Keratinocyte (primary cell): Measurements from ENCODE around the gene ANTKMT. TPM values are rescaled to one million over a fixed set of nuclear protein-coding genes. Genes with fewer than 3 reads are reported as not detected.

Experiments used
- DNase-seq: peaks from one replicate; pipeline ENCODE4 v3.0.0-alpha.2; 2011; ENCODE audit warnings: low read depth, missing footprints, low spot score
- FAIRE-seq: peaks from 2 replicates; lab custom pipeline; 2011; peaks lifted over from hg19 to GRCh38; lab: Jason Lieb, UNC
- H2AFZ ChIP-seq: 2 replicates; pipeline ENCODE4 v1.6.0; 2012; ENCODE audit warnings: low read length, control low read depth, inconsistent platforms; ENCODE audit not compliant: control insufficient read depth
- H3K27ac ChIP-seq: 2 replicates; pipeline ENCODE4 v1.5.1; 2011; ENCODE audit warnings: low read length; ENCODE audit not compliant: control insufficient read depth, insufficient read depth
- H3K27me3 ChIP-seq: 3 replicates; pipeline ENCODE4 v1.6.0; 2011; ENCODE audit warnings: low read length; ENCODE audit not compliant: control insufficient read depth, insufficient read depth; ENCODE audit errors: extremely low read depth
- H3K36me3 ChIP-seq, 2 experiments: 2 replicates in 1 of 2; 3 replicates in 1 of 2; pipeline ENCODE4 v1.5.1; 2011; ENCODE audit warnings: low read length in 2 of 2, mild to moderate bottlenecking in 1 of 2; ENCODE audit not compliant: control insufficient read depth in 2 of 2, insufficient read depth in 2 of 2; ENCODE audit errors: extremely low read depth in 1 of 2
- H3K4me1 ChIP-seq: 3 replicates; pipeline ENCODE4 v1.5.1; 2011; ENCODE audit warnings: low read length; ENCODE audit not compliant: control insufficient read depth, insufficient read depth; ENCODE audit errors: extremely low read depth
- H3K4me2 ChIP-seq: 3 replicates; pipeline ENCODE4 v1.6.0; 2011; ENCODE audit warnings: low read depth, low read length; ENCODE audit not compliant: control insufficient read depth, insufficient read depth; ENCODE audit errors: extremely low read depth
- H3K4me3 ChIP-seq, 3 experiments: fragments of 200-600 bp in 1 of 3; sonication (generic) in 1 of 3; 2 replicates in 2 of 3; 3 replicates in 1 of 3; pipeline ENCODE4 v1.5.1; 2011 to 2016; ENCODE audit warnings: low read length in 3 of 3, mild to moderate bottlenecking in 3 of 3, control low read depth in 2 of 3, inconsistent platforms in 1 of 3, low read depth in 1 of 3, mixed read lengths in 1 of 3, mixed run types in 1 of 3, moderate library complexity in 1 of 3; ENCODE audit not compliant: control insufficient read depth in 2 of 3, insufficient read depth in 2 of 3; ENCODE audit errors: extremely low read depth in 1 of 3
- H3K79me2 ChIP-seq: 2 replicates; pipeline ENCODE4 v1.6.0; 2012; ENCODE audit warnings: low read length; ENCODE audit not compliant: control insufficient read depth, insufficient read depth
- H3K9ac ChIP-seq: 3 replicates; pipeline ENCODE4 v1.6.0; 2011; ENCODE audit warnings: low read length; ENCODE audit not compliant: control insufficient read depth, insufficient read depth; ENCODE audit errors: extremely low read depth
- H3K9me1 ChIP-seq: 3 replicates; pipeline ENCODE4 v1.6.0; 2011; ENCODE audit warnings: low read length; ENCODE audit not compliant: control insufficient read depth, insufficient read depth; ENCODE audit errors: extremely low read depth
- H3K9me3 ChIP-seq: 2 replicates; pipeline ENCODE4 v1.5.1; 2012; ENCODE audit warnings: low read depth, low read length; ENCODE audit not compliant: control insufficient read depth
- H4K20me1 ChIP-seq: 3 replicates; pipeline ENCODE4 v1.6.0; 2011; ENCODE audit warnings: low read length; ENCODE audit not compliant: control insufficient read depth, insufficient read depth; ENCODE audit errors: extremely low read depth
- EZH2 ChIP-seq: IDR thresholded peaks from one replicate; pipeline ENCODE4 v1.6.1; 2012; ENCODE audit warnings: inconsistent platforms, mild to moderate bottlenecking, low read length, moderate library complexity
- dilution Hi-C: fragments of 300-500 bp; cut with MboI; formaldehyde crosslinking; loops from one replicate; pipeline ENCODE4 v1.7.0; 2020; ENCODE audit warnings: low sequenced_read_pairs; ENCODE audit not compliant: extremely low pct_ligation_motif_present
- polyA plus RNA-seq, 5 experiments: library from polyadenylated mRNA; depleted of rRNA in 3 of 5; stranded (reverse) in 3 of 5; stranded (forward) in 1 of 5; unstranded in 1 of 5; fragments of >200 nt; gene quantifications; 1 replicate in 1 of 5; 2 replicates in 3 of 5; 3 replicates in 1 of 5; pipeline versions ENCODE4 v1.2.1 to v1.2.3, GENCODE V29; 2011 to 2012; ENCODE audit warnings: missing spikeins in 2 of 5, low read depth in 1 of 5, low replicate concordance in 1 of 5
- TF ChIP-seq, protein P1 (sequence below), 3 experiments: IDR thresholded peaks in 1 of 3; conservative IDR thresholded peaks in 1 of 3; optimal IDR thresholded peaks in 1 of 3; 2 replicates in 2 of 3; 3 replicates in 1 of 3; pipeline versions ENCODE3 to v1.5.1; 2011; ENCODE audit warnings: low read length in 3 of 3, mild to moderate bottlenecking in 3 of 3, moderate library complexity in 2 of 3, control low read depth in 1 of 3, inconsistent platforms in 1 of 3; ENCODE audit not compliant: insufficient read depth in 2 of 3; ENCODE audit errors: extremely low read depth in 1 of 3

ANTKMT gene
- polyA plus RNA-seq, 1 donor (not counting 4 experiments of a cell fraction or from before 2014, with no cell fraction given) = 5.6 TPM

DNA sequence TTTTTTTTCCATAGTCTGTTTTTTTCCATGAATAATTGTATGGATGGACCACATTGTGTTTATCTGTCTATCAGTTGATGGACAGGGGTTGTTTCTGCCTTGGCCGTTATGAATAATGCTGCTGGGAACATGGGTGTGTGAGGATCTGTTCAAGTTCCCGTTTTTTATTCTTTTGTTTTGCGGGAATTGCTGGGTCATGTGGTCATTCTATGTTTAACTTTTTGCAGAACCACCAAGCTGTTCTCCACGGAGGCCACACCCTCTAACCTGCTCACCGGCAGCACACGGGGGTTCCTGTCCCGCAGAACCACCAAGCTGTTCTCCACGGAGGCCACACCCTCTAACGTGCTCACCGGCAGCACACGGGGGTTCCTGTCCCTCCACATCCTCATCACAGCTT, 33.7 kb downstream of the ANTKMT start:
- no peak for DNase-seq
- FAIRE-seq = no peak
- no peaks in the 10 kb centered on the region for H3K79me2 ChIP-seq
- no peak overlapping the region for H3K27ac ChIP-seq
- no peak overlapping the region for H3K4me2 ChIP-seq
- no peak overlapping the region for H3K4me3 ChIP-seq
- H2AFZ ChIP-seq = no peak overlapping the region
- no peaks in the 10 kb centered on the region for H4K20me1 ChIP-seq
- no peak for TF ChIP-seq EZH2
- TF ChIP-seq, protein P1, sequence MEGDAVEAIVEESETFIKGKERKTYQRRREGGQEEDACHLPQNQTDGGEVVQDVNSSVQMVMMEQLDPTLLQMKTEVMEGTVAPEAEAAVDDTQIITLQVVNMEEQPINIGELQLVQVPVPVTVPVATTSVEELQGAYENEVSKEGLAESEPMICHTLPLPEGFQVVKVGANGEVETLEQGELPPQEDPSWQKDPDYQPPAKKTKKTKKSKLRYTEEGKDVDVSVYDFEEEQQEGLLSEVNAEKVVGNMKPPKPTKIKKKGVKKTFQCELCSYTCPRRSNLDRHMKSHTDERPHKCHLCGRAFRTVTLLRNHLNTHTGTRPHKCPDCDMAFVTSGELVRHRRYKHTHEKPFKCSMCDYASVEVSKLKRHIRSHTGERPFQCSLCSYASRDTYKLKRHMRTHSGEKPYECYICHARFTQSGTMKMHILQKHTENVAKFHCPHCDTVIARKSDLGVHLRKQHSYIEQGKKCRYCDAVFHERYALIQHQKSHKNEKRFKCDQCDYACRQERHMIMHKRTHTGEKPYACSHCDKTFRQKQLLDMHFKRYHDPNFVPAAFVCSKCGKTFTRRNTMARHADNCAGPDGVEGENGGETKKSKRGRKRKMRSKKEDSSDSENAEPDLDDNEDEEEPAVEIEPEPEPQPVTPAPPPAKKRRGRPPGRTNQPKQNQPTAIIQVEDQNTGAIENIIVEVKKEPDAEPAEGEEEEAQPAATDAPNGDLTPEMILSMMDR (optimal IDR thresholded peaks at IDR 0.05 in 1 of 3, IDR thresholded peaks at IDR 0.05 in 1 of 3, conservative IDR thresholded peaks at IDR 0.05 in 1 of 3; ENCODE audit: extremely low read depth in 1 of 3, insufficient read depth in 2 of 3, low read length in 3 of 3) = no peak
- peaks cover 9% of the 10 kb centered on the region for H3K27me3 ChIP-seq
- no peaks in the 10 kb centered on the region for H3K36me3 ChIP-seq
- no peak overlapping the region for H3K9ac ChIP-seq
- H3K4me1 ChIP-seq = peaks cover 13% of the 10 kb centered on the region
- dilution Hi-C loops = no loop called here
- no peaks in the 10 kb centered on the region for H3K9me3 ChIP-seq
- no peaks in the 10 kb centered on the region for H3K9me1 ChIP-seq

DNA sequence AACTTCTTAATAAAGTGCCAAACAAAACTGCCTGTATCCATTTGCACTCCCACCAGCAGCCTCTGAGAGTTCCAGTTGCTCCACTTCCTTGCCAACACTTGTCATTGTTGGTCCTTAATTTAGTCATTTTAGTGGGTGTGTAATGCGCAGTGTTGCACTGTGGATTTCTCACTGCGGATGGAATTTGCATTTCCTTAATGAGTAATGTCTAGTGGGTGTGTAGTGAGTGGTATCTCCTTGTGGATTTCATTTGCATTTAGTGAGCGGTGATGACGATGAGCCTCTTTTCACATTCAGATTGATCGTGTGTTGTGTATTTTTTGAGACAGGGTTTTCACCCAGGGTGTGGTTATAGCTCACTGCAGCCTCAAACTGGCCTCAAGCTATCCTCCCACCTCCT, 35.5 kb downstream of the ANTKMT start:
- H3K27ac ChIP-seq = no peak overlapping the region
- no peaks in the 10 kb centered on the region for H3K36me3 ChIP-seq
- H3K4me3 ChIP-seq = no peak overlapping the region
- H3K4me1 ChIP-seq = peaks cover 30% of the 10 kb centered on the region
- no peak for DNase-seq
- no peak overlapping the region for H3K4me2 ChIP-seq
- no peak overlapping the region for H2AFZ ChIP-seq
- H3K79me2 ChIP-seq = no peaks in the 10 kb centered on the region
- TF ChIP-seq, protein P1 (optimal IDR thresholded peaks at IDR 0.05 in 1 of 3, IDR thresholded peaks at IDR 0.05 in 1 of 3, conservative IDR thresholded peaks at IDR 0.05 in 1 of 3; ENCODE audit: extremely low read depth in 1 of 3, insufficient read depth in 2 of 3, low read length in 3 of 3) = no peak
- no peak for TF ChIP-seq EZH2
- H3K27me3 ChIP-seq = peaks cover 9% of the 10 kb centered on the region
- dilution Hi-C loops = no loop called here
- no peak overlapping the region for H3K9ac ChIP-seq
- no peaks in the 10 kb centered on the region for H3K9me3 ChIP-seq
- no peak for FAIRE-seq
- no peaks in the 10 kb centered on the region for H4K20me1 ChIP-seq
- H3K9me1 ChIP-seq = no peaks in the 10 kb centered on the region
